Heart left ventricle (tissue), 16 donors: ENCODE measurements around the gene CRY2. TPM values are rescaled to one million over a fixed set of nuclear protein-coding genes. Genes with fewer than 3 reads are reported as not detected.
"Not testable (repeated sequence)": the region's sequence is repeated elsewhere in the genome, so short reads cannot be mapped to it uniquely, and the experiment has no call there.

ENCODE experiments used
- ATAC-seq, 4 donors: fragments of 200-7000 bp; cut with Tn5 transposase; one replicate each; pipeline ENCODE4 v1.9.1; 2020 to 2022; ENCODE audit warnings: moderate library complexity in 4 of 4, mild to moderate bottlenecking in 3 of 4, moderate number of reproducible peaks in 1 of 4
- DNase-seq, 5 donors: peaks; one replicate each; pipeline ENCODE4 v3.0.0-alpha.2; 2020
- H3K27ac ChIP-seq, 12 donors: fragments of 200-600 bp; sonication (generic) in 4 of 12; one replicate each; pipeline versions ENCODE4 v1.5.0 to v1.8.0; 2016 to 2022; ENCODE audit warnings: mild to moderate bottlenecking in 2 of 12
- H3K27me3 ChIP-seq, 9 donors: fragments of 200-600 bp; sonication (generic) in 2 of 9; one replicate each; pipeline versions ENCODE4 v1.5.1 to v1.8.0; 2016 to 2022; ENCODE audit warnings: mild to moderate bottlenecking in 3 of 9
- H3K36me3 ChIP-seq, 9 donors: fragments of 200-600 bp; sonication (generic) in 2 of 9; one replicate each; pipeline versions ENCODE4 v1.5.0 to v1.8.0; 2018 to 2022; ENCODE audit warnings: mild to moderate bottlenecking in 2 of 9
- H3K4me1 ChIP-seq, 12 donors: fragments of 200-600 bp; sonication (generic) in 4 of 12; one replicate each; pipeline versions ENCODE4 v1.5.0 to v1.8.0; 2016 to 2022; ENCODE audit warnings: mild to moderate bottlenecking in 3 of 12
- H3K4me3 ChIP-seq, 12 donors: fragments of 200-600 bp; sonication (generic) in 4 of 12; one replicate each; pipeline versions ENCODE4 v1.5.0 to v1.8.0; 2017 to 2022; ENCODE audit warnings: mild to moderate bottlenecking in 9 of 12, moderate library complexity in 4 of 12
- H3K9me3 ChIP-seq, 12 donors: fragments of 200-600 bp; sonication (generic) in 4 of 12; one replicate each; pipeline versions ENCODE4 v1.5.0 to v1.8.0; 2016 to 2022; ENCODE audit warnings: mild to moderate bottlenecking in 1 of 12
- CTCF ChIP-seq, 12 donors: fragments of 200-600 bp; sonication (generic) in 4 of 12; IDR thresholded peaks; one replicate each; pipeline versions ENCODE4 v1.5.0 to v1.8.0; 2018 to 2022; ENCODE audit warnings: antibody characterized with exemption in 12 of 12, mild to moderate bottlenecking in 5 of 12
- POLR2A ChIP-seq, 2 donors: fragments of 450-650 bp; IDR thresholded peaks; one replicate each; pipeline ENCODE4 v1.6.1; 2017; ENCODE audit warnings: antibody characterized with exemption in 2 of 2, mild to moderate bottlenecking in 2 of 2, moderate library complexity in 2 of 2
- WGBS, 4 donors: extraction: QIAGEN DNeasy Blood & Tissue Kit in 2 of 4; methylation state at CpG; one replicate each; pipeline versions ENCODE4 v1.1.5 to v1.1.7; 2013 to 2018; 5-methylcytosine and 5-hydroxymethylcytosine counted together
- intact Hi-C, 10 donors: fragments of 100-400 bp; cut with DNase I; formaldehyde crosslinking; loops; one replicate each; pipeline versions ENCODE4 v1.11.1 to v1.14.2; 2022
- polyA plus RNA-seq, 2 donors: library from polyadenylated mRNA; stranded (reverse); fragments of 200-250 nt; gene quantifications; one replicate each; pipeline ENCODE4 v1.2.3, GENCODE V29; 2013
- total RNA-seq, 9 donors: library from RNA; depleted of rRNA in 2 of 9; stranded (reverse); fragments of >200 nt in 2 of 9; fragmentation: NEBNext Ultra II Directional in 3 of 9; extraction: Animal tissue kit (Norgen Biotek cat#: 25700) in 3 of 9; gene quantifications; one replicate each; pipeline versions ENCODE4 v1.1.0 to v1.2.4, GENCODE V29; 2016 to 2023
- donor health status: ischemic (EF 13 %, LVEDD 7.1; RV severe dilation, severe dysfunction).
- donor health status: healthy with polysubstance abuse.
- donor health status: DM: no; HTN: yes; CAD: no.
- donor health status: DM: no; HTN: no; CAD: no.
- donor health status: ischemic (EF 25% LVEDD 6.9; RV normal size, moderate dysfunction).
- donor health status: ischemic (EF 25% LVEDD 5.7; RV mildly dilated, moderate dysfunction).
- donor health status: healthy.
- donor health status: DM: yes; HTN: yes; CAD: no.
- donor health status: ischemic (EF 35%, LVEDD 5.7; RV mildly dilated, moderate dysfunction).
- donor health status: nonischemic (EF 11% LVEDD 7.7; RV severe dilation, severe dysfunction).
- donor health status: DM: yes; HTN: yes; CAD: no.
- donor health status: PGD.
- donor health status: ischemic (EF 29% LVEDD 5.4; RV normal size, mild dysfunction).
- donor health status: nonischemic (EF 23%, LVEDD 6.1; RV moderate dilation, normal function).

The CRY2 gene
- total and polyA plus RNA-seq, 11 donors, result 23.2 to 132 (median 70.3) TPM

- WGBS, 4 donors, result 69 to 77% (median 74%) methylated on average over 3 of the region's 3 CpGs
- Histone ChIP-seq H3K9me3 (no peaks in the 10 kb centered on the region), H3K4me1 (peaks cover 0 to 6% (median 0%) of the 10 kb centered on the region in 12 donors), H3K27ac (no peak overlapping the region), H3K27me3 (no peaks in the 10 kb centered on the region), H3K36me3 (no peaks in the 10 kb centered on the region), H3K4me3 (no peak overlapping the region)
- intact Hi-C loops, result no loop called here
- TF ChIP-seq POLR2A (IDR thresholded peaks at IDR 0.05) (no peak), CTCF (IDR thresholded peaks at IDR 0.05) (no peak)
- ATAC-seq (no peak), DNase-seq (no peak)
Observed at GRCh38 chr11:45833761-45834160, 13.5 kb upstream of the CRY2 start.

GRCh38 chr11:45834298-45834756, 12.9 kb upstream of the CRY2 start:
- intact Hi-C loops, result no loop called here
- no peak for ATAC-seq

GRCh38 chr11:45839204-45839603, 8.1 kb upstream of the CRY2 start:
- DNase-seq, result no peak
- intact Hi-C loops, result no loop called here
- Histone ChIP-seq H3K36me3 (no peaks in the 10 kb centered on the region), H3K27ac (no peak overlapping the region), H3K27me3 (no peaks in the 10 kb centered on the region), H3K4me3 (no peak overlapping the region), H3K9me3 (no peaks in the 10 kb centered on the region), H3K4me1 (peaks cover 0 to 11% (median 2%) of the 10 kb centered on the region in 12 donors)
- TF ChIP-seq POLR2A (IDR thresholded peaks at IDR 0.05) (no peak), CTCF (IDR thresholded peaks at IDR 0.05) (no peak)
- 90 to 94% (median 92%) methylated on average over 6 of the region's 6 CpGs for WGBS, 4 donors
- no peak for ATAC-seq

More at GRCh38 chr11:45834298-45834756, 12.9 kb upstream of the CRY2 start:
- Histone ChIP-seq H3K4me3 (no peak overlapping the region), H3K9me3 (no peaks in the 10 kb centered on the region), H3K27me3 (no peaks in the 10 kb centered on the region), H3K27ac (no peak overlapping the region), H3K4me1 (peaks cover 0 to 6% (median 0%) of the 10 kb centered on the region in 12 donors), H3K36me3 (no peaks in the 10 kb centered on the region)
- no peak for DNase-seq
- 47 to 71% (median 59%) methylated on average over 4 of the region's 4 CpGs for WGBS, 4 donors
- TF ChIP-seq POLR2A (IDR thresholded peaks at IDR 0.05) (no peak), CTCF (IDR thresholded peaks at IDR 0.05) (no peak)

- not testable (repeated sequence) for DNase-seq, H3K27me3 ChIP-seq, H3K9me3 ChIP-seq, H3K4me3 ChIP-seq, H3K27ac ChIP-seq, ATAC-seq, H3K36me3 ChIP-seq
- WGBS, 4 donors, result 84 to 95% (median 87%) methylated on average over 13 of the region's 13 CpGs
- intact Hi-C loops, result loop anchor here in 6 of 10 donors (5.0 to 10.0 kb wide), 4 partner anchors 33 to 275 kb away; partner anchors contain the start of gene SLC35C1 (in 1 of the 6)
- peaks cover 0 to 11% (median 2%) of the 10 kb centered on the region in 12 donors for H3K4me1 ChIP-seq
Observed at GRCh38 chr11:45840251-45840650, 7.0 kb upstream of the CRY2 start.
